ENCODE measurements around the gene PLEK. TPM values are rescaled to one million over a fixed set of nuclear protein-coding genes. Genes with fewer than 3 reads are reported as not detected.

PLEK gene
- total RNA-seq, 1 donor from 2014 or later = 4.4 TPM

GRCh38 chr2:68429311-68429826, 64.3 kb downstream of the PLEK start:
- intact Hi-C loops (cut with DNase I) = no loop called here
- Histone ChIP-seq H3K4me3 (no peak overlapping the region), H3K4me1 (peaks cover 20% of the 10 kb centered on the region), H3K27me3 (no peaks in the 10 kb centered on the region), H3K36me3 (no peaks in the 10 kb centered on the region), H3K27ac (no peak overlapping the region), H3K9me3 (no peaks in the 10 kb centered on the region)
- TF ChIP-seq POLR2A (IDR thresholded peaks at IDR 0.05) (no peak), CTCF (IDR thresholded peaks at IDR 0.05) (no peak), POLR2AphosphoS5 (IDR thresholded peaks at IDR 0.05; ENCODE audit: insufficient read depth in 1 of 2, low read depth in 1 of 2) (no peak)
- no peak for DNase-seq (ENCODE audit: extremely low spot score in 2 of 2)

DNA sequence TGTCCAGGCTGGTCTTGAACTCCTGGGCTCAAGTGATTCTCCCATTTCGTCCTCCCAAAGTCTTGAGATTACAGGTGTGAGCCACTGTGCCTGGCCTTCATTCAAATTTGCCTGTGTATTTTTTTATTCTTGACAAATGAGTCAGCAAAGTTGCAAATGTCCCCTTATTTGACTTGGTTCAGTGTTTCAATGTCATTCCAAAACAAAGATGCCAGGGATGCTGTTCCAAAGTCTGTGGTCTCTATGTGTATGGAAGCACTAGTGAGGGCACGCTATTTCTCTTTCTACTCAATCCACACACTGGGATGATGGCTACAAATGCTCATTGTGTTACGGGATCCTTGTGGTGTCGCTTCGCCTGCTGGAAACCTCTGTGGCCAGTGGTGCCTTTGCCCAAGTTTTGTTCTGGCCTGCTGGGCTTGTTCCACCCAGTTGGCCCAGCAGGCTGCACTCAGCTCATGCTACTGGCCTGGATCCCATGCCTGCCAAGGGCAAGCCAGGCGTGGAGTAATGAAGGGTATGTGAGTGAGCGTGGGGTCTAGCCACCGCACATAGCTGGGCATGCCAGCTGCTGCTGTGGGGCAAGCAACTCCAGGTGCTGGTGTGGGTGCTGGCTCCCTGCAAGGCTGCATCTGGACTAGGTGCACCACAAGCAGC, 66.4 kb downstream of the PLEK start:
- H3K9me3 ChIP-seq = no peaks in the 10 kb centered on the region
- H3K27me3 ChIP-seq = no peaks in the 10 kb centered on the region
- H3K4me1 ChIP-seq = peaks cover 28% of the 10 kb centered on the region
- no peak for DNase-seq (ENCODE audit: extremely low spot score in 2 of 2)
- H3K4me3 ChIP-seq = no peak overlapping the region
- TF ChIP-seq CTCF (IDR thresholded peaks at IDR 0.05) (no peak), POLR2A (IDR thresholded peaks at IDR 0.05) (no peak), POLR2AphosphoS5 (IDR thresholded peaks at IDR 0.05; ENCODE audit: insufficient read depth in 1 of 2, low read depth in 1 of 2) (no peak)
- no peak overlapping the region for H3K27ac ChIP-seq
- intact Hi-C loops (cut with DNase I) = no loop called here
- H3K36me3 ChIP-seq = no peaks in the 10 kb centered on the region

DNA sequence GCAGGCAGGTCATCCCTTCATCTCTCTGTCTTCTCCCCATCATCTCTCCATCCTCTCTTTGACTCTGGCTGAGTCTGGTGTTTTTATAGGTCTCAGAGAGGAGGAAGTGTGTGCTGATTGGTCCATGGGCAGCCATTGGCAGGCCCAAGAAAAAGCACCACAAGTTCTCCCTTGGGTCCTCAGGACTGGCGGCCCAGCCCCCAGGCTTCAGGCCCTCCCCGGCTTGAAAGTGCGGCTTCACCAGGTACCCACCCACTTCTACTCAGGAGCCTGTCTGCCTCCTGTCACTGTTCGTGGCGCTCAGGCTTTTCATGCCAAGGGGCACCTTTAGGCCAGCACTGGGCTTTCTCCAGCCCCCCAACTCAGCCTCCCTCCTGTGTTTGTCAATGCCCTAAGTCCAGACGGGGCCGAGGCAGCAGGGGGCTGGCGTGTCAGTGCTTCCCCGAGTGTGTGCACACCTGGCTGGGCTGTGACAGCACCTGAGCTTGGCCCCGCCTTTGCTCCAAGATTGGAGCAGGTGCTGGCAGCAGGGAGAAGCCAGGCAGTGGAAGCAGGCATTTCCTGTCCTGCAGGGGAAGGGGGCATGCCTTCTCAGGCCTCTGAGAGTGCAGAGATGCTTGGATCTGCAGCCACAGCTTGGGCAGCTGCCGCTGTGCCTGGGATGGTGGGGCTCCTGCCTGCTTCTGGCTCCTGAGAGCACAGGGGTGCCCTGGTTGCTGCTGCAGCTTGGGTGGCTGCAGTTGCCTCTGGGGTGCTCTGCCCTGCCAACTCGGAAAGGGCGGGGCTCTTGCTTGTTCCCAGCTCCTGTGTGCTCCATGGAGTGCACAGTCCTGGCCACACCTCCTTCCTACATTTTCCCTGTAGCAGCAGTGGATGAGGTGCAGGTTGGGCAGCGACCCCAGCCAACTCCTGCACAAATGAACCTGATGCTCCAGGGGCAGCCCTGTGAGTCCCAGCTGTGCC, 67.9 kb downstream of the PLEK start:
- Histone ChIP-seq H3K36me3 (no peaks in the 10 kb centered on the region), H3K27ac (no peak overlapping the region), H3K4me3 (no peak overlapping the region), H3K27me3 (no peaks in the 10 kb centered on the region), H3K4me1 (peaks cover 22% of the 10 kb centered on the region), H3K9me3 (no peaks in the 10 kb centered on the region)
- TF ChIP-seq POLR2AphosphoS5 (IDR thresholded peaks at IDR 0.05; ENCODE audit: insufficient read depth in 1 of 2, low read depth in 1 of 2) = no peak
- TF ChIP-seq CTCF (IDR thresholded peaks at IDR 0.05) = no peak
- TF ChIP-seq POLR2A (IDR thresholded peaks at IDR 0.05) = no peak
- intact Hi-C loops (cut with DNase I) = no loop called here
- DNase-seq (ENCODE audit: extremely low spot score in 2 of 2) = no peak

GRCh38 chr2:68434981-68435380, 69.9 kb downstream of the PLEK start:
- DNase-seq (ENCODE audit: extremely low spot score in 2 of 2) = no peak
- H3K4me1 ChIP-seq = peaks cover 15% of the 10 kb centered on the region
- H3K9me3 ChIP-seq = no peaks in the 10 kb centered on the region
- intact Hi-C loops (cut with DNase I) = no loop called here
- peak overlapping the region; percentile 22 for H3K27ac ChIP-seq
- no peak overlapping the region for H3K4me3 ChIP-seq
- H3K27me3 ChIP-seq = no peaks in the 10 kb centered on the region
- TF ChIP-seq POLR2AphosphoS5 (IDR thresholded peaks at IDR 0.05; ENCODE audit: insufficient read depth in 1 of 2, low read depth in 1 of 2) (no peak), CTCF (IDR thresholded peaks at IDR 0.05) (no peak), POLR2A (IDR thresholded peaks at IDR 0.05) (no peak)
- no peaks in the 10 kb centered on the region for H3K36me3 ChIP-seq

All from vagina (tissue), 2 donors.